HG03097 (cell line): Measurements from ENCODE around the gene PCNX2.

Experiments used
- ATAC-seq: cut with Tn5 transposase; IDR thresholded peaks from one replicate; pipeline ENCODE4 v1.9.1; 2021; ENCODE audit not compliant: unreplicated experiment, low FRiP score

The PCNX2 gene

GRCh38 chr1:233295237-233295974 lies at the start of gene PCNX2:
Gene PCNX2, minus strand, starts transcription at chr1:233295725. Its CDS starts 247 bp downstream, at chr1:233295478.
- peak; percentile 91 for ATAC-seq

GRCh38 chr1:233343262-233343661 lies 47.7 kb upstream of the PCNX2 start:
- ATAC-seq = no peak

GRCh38 chr1:233342086-233342485 lies 46.6 kb upstream of the PCNX2 start:
- no peak for ATAC-seq

- ATAC-seq = no peak
Observed at GRCh38 chr1:233340966-233341516, 45.5 kb upstream of the PCNX2 start.

- no peak for ATAC-seq
Observed at GRCh38 chr1:233340031-233340555, 44.6 kb upstream of the PCNX2 start.

- no peak for ATAC-seq
Observed at GRCh38 chr1:233338102-233338501, 42.6 kb upstream of the PCNX2 start.

- no peak for ATAC-seq
Observed at GRCh38 chr1:233337505-233337904, 42.0 kb upstream of the PCNX2 start.

GRCh38 chr1:233336554-233337456 lies 41.3 kb upstream of the PCNX2 start:
- no peak for ATAC-seq

- no peak for ATAC-seq
Observed at GRCh38 chr1:233334092-233334491, 38.6 kb upstream of the PCNX2 start.

- ATAC-seq = no peak
Observed at GRCh38 chr1:233333086-233333485, 37.6 kb upstream of the PCNX2 start.

GRCh38 chr1:233331676-233332519 lies 36.4 kb upstream of the PCNX2 start:
- no peak for ATAC-seq

- peak; percentile 3 for ATAC-seq
Observed at GRCh38 chr1:233328142-233328921, 32.8 kb upstream of the PCNX2 start.

GRCh38 chr1:233327651-233328141 lies 32.2 kb upstream of the PCNX2 start, which contains the start of gene MAP3K21:
Gene MAP3K21, plus strand, starts transcription at chr1:233327724. Its CDS starts 305 bp downstream, at chr1:233328029.
- peak; percentile 33 for ATAC-seq

- ATAC-seq = peak; percentile 96
Observed at GRCh38 chr1:233326811-233327650, 31.5 kb upstream of the PCNX2 start.

GRCh38 chr1:233326319-233326718 lies 30.8 kb upstream of the PCNX2 start:
- no peak for ATAC-seq

GRCh38 chr1:233323718-233324117 lies 28.2 kb upstream of the PCNX2 start:
- no peak for ATAC-seq

- ATAC-seq = no peak
Observed at GRCh38 chr1:233320023-233320422, 24.5 kb upstream of the PCNX2 start.

- no peak for ATAC-seq
Observed at GRCh38 chr1:233319272-233319671, 23.7 kb upstream of the PCNX2 start.
